ENCODE results near the gene ADAMTS13. TPM values are rescaled to one million over a fixed set of nuclear protein-coding genes. Genes with fewer than 3 reads are reported as not detected.

The ADAMTS13 gene
- total RNA-seq, 1 donor from 2014 or later, result 3.1 TPM

DNA sequence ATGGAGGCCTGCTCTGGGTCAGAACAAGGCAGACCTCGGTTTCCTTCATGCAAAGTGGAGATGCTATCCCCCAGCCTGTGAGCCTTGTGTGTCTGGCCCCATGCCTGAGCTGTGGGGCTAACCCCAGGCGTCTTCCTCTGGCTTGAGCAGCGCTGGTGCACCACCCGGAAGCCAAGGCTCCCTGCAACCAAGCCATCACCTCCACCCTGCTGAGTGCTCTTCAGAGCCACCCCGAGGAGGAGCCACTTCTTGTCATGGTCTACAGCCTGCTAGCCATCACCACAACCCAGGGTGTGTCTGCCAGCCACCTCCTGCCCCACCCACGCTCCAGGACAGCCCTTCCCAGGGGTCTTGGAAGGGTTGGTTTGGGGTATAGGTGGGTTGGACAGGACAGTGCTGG is 20.6 kb upstream of the ADAMTS13 start:
- Histone ChIP-seq H3K9me3 (replicated peaks) (no peaks in the 10 kb centered on the region), H3K27me3 (ENCODE audit: low read depth) (no peaks in the 10 kb centered on the region), H3K4me1 (peaks cover 13% of the 10 kb centered on the region), H3K36me3 (peaks cover 25% of the 10 kb centered on the region), H3K4me3 (no peak overlapping the region), H3K27ac (replicated peaks) (no peak overlapping the region)
- DNase-seq, result no peak
- intact Hi-C loops (cut with micrococcal nuclease), result no loop called here
- TF ChIP-seq, protein P1, sequence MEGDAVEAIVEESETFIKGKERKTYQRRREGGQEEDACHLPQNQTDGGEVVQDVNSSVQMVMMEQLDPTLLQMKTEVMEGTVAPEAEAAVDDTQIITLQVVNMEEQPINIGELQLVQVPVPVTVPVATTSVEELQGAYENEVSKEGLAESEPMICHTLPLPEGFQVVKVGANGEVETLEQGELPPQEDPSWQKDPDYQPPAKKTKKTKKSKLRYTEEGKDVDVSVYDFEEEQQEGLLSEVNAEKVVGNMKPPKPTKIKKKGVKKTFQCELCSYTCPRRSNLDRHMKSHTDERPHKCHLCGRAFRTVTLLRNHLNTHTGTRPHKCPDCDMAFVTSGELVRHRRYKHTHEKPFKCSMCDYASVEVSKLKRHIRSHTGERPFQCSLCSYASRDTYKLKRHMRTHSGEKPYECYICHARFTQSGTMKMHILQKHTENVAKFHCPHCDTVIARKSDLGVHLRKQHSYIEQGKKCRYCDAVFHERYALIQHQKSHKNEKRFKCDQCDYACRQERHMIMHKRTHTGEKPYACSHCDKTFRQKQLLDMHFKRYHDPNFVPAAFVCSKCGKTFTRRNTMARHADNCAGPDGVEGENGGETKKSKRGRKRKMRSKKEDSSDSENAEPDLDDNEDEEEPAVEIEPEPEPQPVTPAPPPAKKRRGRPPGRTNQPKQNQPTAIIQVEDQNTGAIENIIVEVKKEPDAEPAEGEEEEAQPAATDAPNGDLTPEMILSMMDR (IDR thresholded peaks at IDR 0.05; ENCODE audit: borderline replicate concordance), result no peak

DNA sequence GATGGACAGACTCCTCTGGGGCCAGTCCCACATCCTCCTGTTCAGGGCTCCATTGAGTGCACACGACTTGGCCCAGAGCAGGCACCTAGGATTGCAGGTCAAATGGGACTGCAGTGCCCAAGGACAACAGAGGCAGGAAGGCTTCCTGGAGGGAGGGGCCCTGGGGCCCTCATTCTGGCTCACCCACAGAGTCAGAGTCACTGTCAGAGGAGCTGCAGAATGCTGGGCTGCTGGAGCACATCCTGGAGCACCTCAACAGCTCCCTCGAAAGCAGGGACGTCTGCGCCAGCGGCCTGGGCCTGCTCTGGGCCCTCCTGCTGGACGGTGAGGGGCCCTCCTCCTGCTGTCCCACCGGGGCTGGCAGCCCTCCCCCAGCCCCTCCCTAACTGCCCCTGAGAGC is 19.5 kb upstream of the ADAMTS13 start:
- TF ChIP-seq, protein P1 (IDR thresholded peaks at IDR 0.05; ENCODE audit: borderline replicate concordance), result no peak
- Histone ChIP-seq H3K36me3 (peaks cover 33% of the 10 kb centered on the region), H3K4me3 (no peak overlapping the region), H3K27me3 (ENCODE audit: low read depth) (no peaks in the 10 kb centered on the region), H3K4me1 (peaks cover 13% of the 10 kb centered on the region), H3K27ac (replicated peaks) (no peak overlapping the region), H3K9me3 (replicated peaks) (no peaks in the 10 kb centered on the region)
- intact Hi-C loops (cut with micrococcal nuclease), result no loop called here
- DNase-seq, result no peak

DNA sequence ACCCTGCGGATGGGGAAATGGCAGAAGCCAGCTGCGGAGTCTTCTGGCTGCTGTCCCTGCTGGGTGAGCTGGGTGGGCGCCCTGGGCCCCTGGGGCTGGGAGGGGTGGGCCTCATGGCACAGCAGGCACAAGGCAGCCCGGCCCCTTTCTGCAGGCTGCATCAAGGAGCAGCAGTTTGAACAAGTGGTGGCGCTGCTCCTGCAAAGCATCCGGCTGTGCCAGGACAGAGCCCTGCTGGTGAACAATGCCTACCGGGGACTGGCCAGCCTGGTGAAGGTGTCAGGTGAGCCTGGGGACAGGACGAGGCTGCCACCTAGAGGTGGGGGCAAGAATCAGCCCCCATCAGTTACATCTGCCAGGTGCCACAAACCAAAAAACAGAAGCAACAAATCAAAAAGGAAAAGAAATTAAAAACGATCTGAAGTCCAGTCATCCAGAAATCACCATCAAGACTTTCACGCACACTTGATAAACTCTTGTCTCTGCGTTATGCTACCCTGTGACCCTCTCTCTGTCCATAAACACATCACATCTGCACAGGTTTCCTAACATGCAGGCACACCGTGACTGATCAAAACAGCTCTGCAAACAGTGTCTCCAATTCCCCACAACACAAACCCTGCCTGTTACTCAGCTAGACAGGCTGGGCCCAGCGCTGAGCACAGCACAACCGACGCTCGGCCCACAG is 18.3 kb upstream of the ADAMTS13 start:
- TF ChIP-seq, protein P1 (IDR thresholded peaks at IDR 0.05; ENCODE audit: borderline replicate concordance), result peak; percentile 53
- Histone ChIP-seq H3K27me3 (ENCODE audit: low read depth) (no peaks in the 10 kb centered on the region), H3K4me3 (no peak overlapping the region), H3K4me1 (peaks cover 13% of the 10 kb centered on the region), H3K27ac (replicated peaks) (no peak overlapping the region), H3K9me3 (replicated peaks) (no peaks in the 10 kb centered on the region), H3K36me3 (peaks cover 42% of the 10 kb centered on the region)
- intact Hi-C loops (cut with micrococcal nuclease), result no loop called here
- no peak for DNase-seq

DNA sequence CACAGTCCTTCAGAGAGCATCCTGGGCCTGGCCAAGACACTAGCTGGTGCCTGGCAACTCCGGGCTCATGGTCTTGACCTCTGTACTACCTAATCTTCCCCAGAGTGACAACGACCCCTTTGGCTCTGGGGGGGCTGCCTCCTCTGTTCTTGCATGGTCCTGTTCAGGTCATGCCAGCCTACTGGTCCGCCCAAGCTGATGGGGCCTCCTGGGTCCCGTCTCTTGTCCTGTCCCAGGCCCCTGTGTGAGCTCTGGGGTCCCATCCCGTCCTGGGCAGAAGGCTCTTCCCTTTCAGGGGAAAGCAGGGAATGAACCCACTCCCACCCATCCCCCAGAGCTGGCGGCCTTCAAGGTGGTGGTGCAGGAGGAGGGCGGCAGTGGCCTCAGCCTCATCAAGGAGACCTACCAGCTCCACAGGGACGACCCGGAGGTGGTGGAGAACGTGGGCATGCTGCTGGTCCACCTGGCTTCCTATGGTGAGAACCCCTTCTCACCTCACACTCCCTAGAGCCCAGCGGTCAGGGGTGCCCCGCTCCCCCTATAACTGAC is 17.6 kb upstream of the ADAMTS13 start:
- TF ChIP-seq, protein P1 (IDR thresholded peaks at IDR 0.05; ENCODE audit: borderline replicate concordance), result no peak
- DNase-seq, result no peak
- Histone ChIP-seq H3K4me1 (peaks cover 13% of the 10 kb centered on the region), H3K36me3 (peaks cover 48% of the 10 kb centered on the region), H3K27me3 (ENCODE audit: low read depth) (no peaks in the 10 kb centered on the region), H3K4me3 (no peak overlapping the region), H3K27ac (replicated peaks) (no peak overlapping the region), H3K9me3 (replicated peaks) (no peaks in the 10 kb centered on the region)
- intact Hi-C loops (cut with micrococcal nuclease), result loop anchor here (5.0 kb wide), 1 partner anchor 83 kb away; no protein-coding TSS in a partner anchor

DNA sequence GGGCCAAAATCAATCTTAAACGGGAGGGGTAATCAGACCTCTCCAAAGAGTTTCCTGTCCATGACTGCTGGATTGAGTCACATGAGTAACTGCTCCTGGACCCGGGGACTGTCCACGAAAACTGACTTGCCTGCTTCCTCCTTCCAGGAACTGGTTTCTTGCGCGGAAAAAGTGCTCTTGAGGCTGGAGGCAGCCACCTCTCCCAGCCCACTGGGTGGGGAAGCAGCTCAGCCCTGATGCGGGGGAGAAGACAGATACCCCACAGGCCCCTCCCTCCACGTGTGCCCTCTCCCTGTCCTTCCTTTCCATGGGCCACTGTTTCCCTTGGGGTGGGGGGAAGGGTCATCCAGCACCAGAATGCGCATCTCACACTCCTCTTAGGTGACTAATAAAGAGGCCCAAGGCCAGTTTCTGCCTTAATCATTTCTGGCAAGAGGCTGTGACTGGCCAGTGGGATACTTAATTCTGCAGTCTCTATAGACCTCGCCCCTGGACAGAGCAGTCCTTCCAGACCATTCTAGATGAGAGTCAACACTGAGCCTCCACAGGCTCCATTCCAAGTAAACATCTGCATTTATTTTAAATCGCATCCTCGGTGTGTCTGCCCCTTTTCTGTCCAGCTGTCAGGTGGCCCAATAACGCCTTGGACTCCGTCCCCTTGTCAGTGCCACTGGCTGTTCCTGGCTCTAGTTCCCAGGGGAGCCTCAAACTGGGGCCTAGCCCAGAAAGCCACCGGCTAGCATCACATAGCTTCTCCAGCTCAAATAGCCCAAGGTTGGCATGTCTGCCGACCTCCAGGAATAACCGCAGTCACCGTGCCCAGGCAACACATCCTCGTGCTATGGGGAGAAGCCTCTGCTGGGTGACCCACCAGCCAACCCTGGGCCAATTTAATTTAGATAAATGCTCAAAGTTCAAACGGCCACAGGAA is 16.4 kb upstream of the ADAMTS13 start:
- peaks cover 13% of the 10 kb centered on the region for H3K4me1 ChIP-seq
- peaks cover 57% of the 10 kb centered on the region for H3K36me3 ChIP-seq
- H3K27ac ChIP-seq (replicated peaks), result peak overlapping the region; percentile 12
- no peaks in the 10 kb centered on the region for H3K9me3 ChIP-seq (replicated peaks)
- intact Hi-C loops (cut with micrococcal nuclease), result loop anchor here (5.0 kb wide), 1 partner anchor 82 kb away; no protein-coding TSS in a partner anchor
- no peak overlapping the region for H3K4me3 ChIP-seq
- DNase-seq, result no peak
- H3K27me3 ChIP-seq (ENCODE audit: low read depth), result no peaks in the 10 kb centered on the region
- TF ChIP-seq, protein P1 (IDR thresholded peaks at IDR 0.05; ENCODE audit: borderline replicate concordance), result no peak

Measured in left ventricle myocardium inferior (tissue), 1 donor.